Measurements from ENCODE around the gene CLN3.

Gene CLN3

DNA sequence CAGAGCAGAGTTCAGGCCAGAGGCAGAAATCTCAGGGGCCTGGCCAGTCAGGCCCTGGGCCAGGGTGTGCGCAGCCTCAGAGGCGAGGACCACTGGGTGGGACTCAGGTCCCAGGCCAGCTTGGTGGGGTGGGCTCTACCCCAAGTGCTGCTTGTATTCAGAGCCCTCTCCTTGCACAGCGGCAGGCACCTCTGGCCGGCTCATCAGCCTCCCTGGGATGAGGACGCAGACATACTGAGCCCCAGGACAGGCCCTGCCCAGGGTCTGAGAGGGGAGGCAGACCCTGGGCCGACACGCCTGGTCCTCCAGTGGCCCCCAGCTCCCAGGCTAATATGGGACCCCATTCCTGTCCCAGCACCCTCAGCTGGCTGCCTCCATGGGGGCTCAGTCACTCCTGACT is 22.4 kb upstream of the CLN3 start:
- no peak; the same call in 2 of the 3 replicates for ATAC-seq
- TF ChIP-seq SNAI2 (CRISPR knock-in tag; IDR thresholded peaks at IDR 0.05) (no peak), ZNF70 (CRISPR knock-in tag; IDR thresholded peaks at IDR 0.05) (no peak), PPARA (CRISPR knock-in tag; IDR thresholded peaks at IDR 0.05; ENCODE audit: borderline replicate concordance) (no peak), ZNF8 (CRISPR knock-in tag; IDR thresholded peaks at IDR 0.05) (no peak), ZNF565 (CRISPR knock-in tag; conservative IDR thresholded peaks at IDR 0.05; ENCODE audit: low read depth) (no peak), BACH2 (CRISPR knock-in tag; IDR thresholded peaks at IDR 0.05; ENCODE audit: borderline replicate concordance) (no peak), TOX (CRISPR knock-in tag; IDR thresholded peaks at IDR 0.05; ENCODE audit: borderline replicate concordance) (no peak)
- TF ChIP-seq, protein P1, sequence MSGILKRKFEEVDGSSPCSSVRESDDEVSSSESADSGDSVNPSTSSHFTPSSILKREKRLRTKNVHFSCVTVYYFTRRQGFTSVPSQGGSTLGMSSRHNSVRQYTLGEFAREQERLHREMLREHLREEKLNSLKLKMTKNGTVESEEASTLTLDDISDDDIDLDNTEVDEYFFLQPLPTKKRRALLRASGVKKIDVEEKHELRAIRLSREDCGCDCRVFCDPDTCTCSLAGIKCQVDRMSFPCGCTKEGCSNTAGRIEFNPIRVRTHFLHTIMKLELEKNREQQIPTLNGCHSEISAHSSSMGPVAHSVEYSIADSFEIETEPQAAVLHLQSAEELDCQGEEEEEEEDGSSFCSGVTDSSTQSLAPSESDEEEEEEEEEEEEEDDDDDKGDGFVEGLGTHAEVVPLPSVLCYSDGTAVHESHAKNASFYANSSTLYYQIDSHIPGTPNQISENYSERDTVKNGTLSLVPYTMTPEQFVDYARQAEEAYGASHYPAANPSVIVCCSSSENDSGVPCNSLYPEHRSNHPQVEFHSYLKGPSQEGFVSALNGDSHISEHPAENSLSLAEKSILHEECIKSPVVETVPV (CRISPR knock-in tag; IDR thresholded peaks at IDR 0.05): no peak
- TF ChIP-seq, protein P2, sequence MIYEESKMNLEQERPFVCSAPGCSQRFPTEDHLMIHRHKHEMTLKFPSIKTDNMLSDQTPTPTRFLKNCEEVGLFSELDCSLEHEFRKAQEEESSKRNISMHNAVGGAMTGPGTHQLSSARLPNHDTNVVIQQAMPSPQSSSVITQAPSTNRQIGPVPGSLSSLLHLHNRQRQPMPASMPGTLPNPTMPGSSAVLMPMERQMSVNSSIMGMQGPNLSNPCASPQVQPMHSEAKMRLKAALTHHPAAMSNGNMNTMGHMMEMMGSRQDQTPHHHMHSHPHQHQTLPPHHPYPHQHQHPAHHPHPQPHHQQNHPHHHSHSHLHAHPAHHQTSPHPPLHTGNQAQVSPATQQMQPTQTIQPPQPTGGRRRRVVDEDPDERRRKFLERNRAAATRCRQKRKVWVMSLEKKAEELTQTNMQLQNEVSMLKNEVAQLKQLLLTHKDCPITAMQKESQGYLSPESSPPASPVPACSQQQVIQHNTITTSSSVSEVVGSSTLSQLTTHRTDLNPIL (CRISPR knock-in tag; IDR thresholded peaks at IDR 0.05; ENCODE audit: low read depth): no peak

DNA sequence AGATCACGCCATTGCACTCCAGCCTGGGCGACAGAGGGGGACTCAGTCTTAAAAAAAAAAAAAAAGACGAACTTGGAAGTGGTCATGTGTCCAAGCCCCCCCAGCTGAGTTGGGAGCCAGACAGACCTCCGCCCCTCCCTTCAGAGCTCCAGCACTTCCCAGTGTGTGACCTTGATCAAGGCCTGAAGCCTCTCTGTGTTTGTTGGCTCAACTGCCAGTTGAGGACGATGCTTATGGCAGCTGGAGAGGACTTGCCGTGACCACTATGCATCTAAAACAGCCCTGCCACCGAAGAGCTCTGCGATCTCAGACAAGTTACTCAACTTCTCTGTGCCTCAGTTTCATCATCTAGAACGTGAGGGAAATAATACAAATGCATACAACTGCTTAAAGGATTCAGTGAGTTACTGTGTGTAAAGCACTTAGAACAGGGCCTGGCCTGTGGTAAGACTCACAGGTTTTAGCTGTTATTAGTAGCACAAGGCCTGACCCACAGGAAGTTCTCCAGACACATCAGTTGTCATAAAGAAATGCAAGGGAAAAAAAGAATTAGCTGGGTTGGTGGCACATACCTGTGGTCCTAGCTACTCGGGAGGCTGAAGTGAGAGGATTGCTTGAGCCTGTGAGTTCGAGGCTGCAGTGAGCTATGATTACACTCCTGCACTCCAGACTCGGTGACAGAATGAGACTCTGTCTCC is 21.8 kb upstream of the CLN3 start:
- no peak for TF ChIP-seq ARNTL (CRISPR knock-in tag; IDR thresholded peaks at IDR 0.05; ENCODE audit: borderline replicate concordance, low read depth)
- TF ChIP-seq ZNF8 (CRISPR knock-in tag; IDR thresholded peaks at IDR 0.05): no peak
- no peak for TF ChIP-seq PPARA (CRISPR knock-in tag; IDR thresholded peaks at IDR 0.05; ENCODE audit: borderline replicate concordance)
- TF ChIP-seq TCF4 (CRISPR knock-in tag; IDR thresholded peaks at IDR 0.05; ENCODE audit: borderline replicate concordance): no peak
- no peak for TF ChIP-seq GLIS3 (CRISPR knock-in tag; IDR thresholded peaks at IDR 0.05)
- TF ChIP-seq ISL1 (CRISPR knock-in tag; IDR thresholded peaks at IDR 0.05): no peak
- TF ChIP-seq, protein P3, sequence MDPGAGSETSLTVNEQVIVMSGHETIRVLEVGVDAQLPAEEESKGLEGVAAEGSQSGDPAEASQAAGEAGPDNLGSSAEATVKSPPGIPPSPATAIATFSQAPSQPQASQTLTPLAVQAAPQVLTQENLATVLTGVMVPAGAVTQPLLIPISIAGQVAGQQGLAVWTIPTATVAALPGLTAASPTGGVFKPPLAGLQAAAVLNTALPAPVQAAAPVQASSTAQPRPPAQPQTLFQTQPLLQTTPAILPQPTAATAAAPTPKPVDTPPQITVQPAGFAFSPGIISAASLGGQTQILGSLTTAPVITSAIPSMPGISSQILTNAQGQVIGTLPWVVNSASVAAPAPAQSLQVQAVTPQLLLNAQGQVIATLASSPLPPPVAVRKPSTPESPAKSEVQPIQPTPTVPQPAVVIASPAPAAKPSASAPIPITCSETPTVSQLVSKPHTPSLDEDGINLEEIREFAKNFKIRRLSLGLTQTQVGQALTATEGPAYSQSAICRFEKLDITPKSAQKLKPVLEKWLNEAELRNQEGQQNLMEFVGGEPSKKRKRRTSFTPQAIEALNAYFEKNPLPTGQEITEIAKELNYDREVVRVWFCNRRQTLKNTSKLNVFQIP (CRISPR knock-in tag; IDR thresholded peaks at IDR 0.05; ENCODE audit: borderline replicate concordance, low read depth): no peak
- TF ChIP-seq ZFP3 (CRISPR knock-in tag; IDR thresholded peaks at IDR 0.05): no peak
- no peak for TF ChIP-seq SNAI2 (CRISPR knock-in tag; IDR thresholded peaks at IDR 0.05)
- TF ChIP-seq ESRRG (CRISPR knock-in tag; IDR thresholded peaks at IDR 0.05): no peak
- ATAC-seq: no peak; the same call in 2 of the 3 replicates

DNA sequence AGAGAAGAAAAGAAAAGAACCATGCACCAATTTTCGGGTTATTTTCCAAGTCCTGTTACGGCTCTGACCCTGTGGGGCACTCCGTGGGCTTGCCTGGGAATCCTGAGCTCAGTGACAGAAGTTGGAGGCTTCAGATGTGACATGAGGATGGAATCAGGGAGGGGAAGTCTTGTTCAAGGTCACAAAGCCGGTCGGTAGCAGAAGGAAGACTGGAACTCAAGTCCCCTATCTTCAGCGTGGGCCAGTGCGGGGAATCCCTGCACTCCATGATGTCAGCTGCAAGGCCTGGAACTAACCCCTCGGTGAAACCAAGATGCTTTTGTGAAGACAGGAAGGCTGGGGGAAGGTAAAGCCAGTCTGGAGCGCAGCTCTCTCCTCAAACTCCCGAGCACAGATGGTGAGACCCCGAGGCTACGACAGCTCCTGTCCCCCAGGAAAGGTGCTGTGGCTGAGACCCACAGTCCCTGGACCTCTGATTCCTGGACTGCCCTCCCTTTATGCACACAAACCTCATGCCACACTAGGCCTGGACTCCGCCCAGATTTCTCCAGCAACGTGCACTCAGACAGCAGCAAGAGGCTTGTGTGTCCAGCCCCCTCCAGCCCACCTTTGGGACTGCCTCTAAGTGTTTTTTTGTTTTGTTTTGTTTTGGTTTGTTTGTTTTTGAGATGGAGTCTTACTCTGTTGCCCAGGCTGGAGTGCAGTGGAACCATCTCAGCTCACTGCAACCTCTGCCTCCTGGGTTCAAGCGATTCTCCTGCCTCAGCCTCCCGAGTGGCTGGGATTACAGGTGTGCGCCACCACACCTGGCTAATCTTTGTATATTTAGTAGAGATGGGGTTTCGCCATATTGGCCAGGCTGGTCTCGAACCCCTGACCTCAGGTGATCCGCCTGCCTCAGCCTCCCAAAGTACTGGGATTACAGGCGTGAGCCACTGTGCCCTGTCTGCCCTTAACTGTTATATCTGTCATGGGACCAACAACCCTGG is 20.2 kb upstream of the CLN3 start:
- TF ChIP-seq, protein P4, sequence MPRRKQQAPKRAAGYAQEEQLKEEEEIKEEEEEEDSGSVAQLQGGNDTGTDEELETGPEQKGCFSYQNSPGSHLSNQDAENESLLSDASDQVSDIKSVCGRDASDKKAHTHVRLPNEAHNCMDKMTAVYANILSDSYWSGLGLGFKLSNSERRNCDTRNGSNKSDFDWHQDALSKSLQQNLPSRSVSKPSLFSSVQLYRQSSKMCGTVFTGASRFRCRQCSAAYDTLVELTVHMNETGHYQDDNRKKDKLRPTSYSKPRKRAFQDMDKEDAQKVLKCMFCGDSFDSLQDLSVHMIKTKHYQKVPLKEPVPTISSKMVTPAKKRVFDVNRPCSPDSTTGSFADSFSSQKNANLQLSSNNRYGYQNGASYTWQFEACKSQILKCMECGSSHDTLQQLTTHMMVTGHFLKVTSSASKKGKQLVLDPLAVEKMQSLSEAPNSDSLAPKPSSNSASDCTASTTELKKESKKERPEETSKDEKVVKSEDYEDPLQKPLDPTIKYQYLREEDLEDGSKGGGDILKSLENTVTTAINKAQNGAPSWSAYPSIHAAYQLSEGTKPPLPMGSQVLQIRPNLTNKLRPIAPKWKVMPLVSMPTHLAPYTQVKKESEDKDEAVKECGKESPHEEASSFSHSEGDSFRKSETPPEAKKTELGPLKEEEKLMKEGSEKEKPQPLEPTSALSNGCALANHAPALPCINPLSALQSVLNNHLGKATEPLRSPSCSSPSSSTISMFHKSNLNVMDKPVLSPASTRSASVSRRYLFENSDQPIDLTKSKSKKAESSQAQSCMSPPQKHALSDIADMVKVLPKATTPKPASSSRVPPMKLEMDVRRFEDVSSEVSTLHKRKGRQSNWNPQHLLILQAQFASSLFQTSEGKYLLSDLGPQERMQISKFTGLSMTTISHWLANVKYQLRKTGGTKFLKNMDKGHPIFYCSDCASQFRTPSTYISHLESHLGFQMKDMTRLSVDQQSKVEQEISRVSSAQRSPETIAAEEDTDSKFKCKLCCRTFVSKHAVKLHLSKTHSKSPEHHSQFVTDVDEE (CRISPR knock-in tag; IDR thresholded peaks at IDR 0.05): no peak
- no peak for TF ChIP-seq SNAI2 (CRISPR knock-in tag; IDR thresholded peaks at IDR 0.05)
- TF ChIP-seq, protein P5, sequence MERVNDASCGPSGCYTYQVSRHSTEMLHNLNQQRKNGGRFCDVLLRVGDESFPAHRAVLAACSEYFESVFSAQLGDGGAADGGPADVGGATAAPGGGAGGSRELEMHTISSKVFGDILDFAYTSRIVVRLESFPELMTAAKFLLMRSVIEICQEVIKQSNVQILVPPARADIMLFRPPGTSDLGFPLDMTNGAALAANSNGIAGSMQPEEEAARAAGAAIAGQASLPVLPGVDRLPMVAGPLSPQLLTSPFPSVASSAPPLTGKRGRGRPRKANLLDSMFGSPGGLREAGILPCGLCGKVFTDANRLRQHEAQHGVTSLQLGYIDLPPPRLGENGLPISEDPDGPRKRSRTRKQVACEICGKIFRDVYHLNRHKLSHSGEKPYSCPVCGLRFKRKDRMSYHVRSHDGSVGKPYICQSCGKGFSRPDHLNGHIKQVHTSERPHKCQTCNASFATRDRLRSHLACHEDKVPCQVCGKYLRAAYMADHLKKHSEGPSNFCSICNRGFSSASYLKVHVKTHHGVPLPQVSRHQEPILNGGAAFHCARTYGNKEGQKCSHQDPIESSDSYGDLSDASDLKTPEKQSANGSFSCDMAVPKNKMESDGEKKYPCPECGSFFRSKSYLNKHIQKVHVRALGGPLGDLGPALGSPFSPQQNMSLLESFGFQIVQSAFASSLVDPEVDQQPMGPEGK (CRISPR knock-in tag; IDR thresholded peaks at IDR 0.05; ENCODE audit: borderline replicate concordance): no peak
- no peak for TF ChIP-seq RARB (CRISPR knock-in tag; IDR thresholded peaks at IDR 0.05)
- no peak for TF ChIP-seq ZNF565 (CRISPR knock-in tag; conservative IDR thresholded peaks at IDR 0.05; ENCODE audit: low read depth)
- TF ChIP-seq OSR1 (CRISPR knock-in tag; IDR thresholded peaks at IDR 0.05): no peak
- ATAC-seq: no peak
